PFSK-1 (cell line): ENCODE results near the gene CCDC33.

Experiments used
- FOXP2 ChIP-seq: optimal IDR thresholded peaks from 2 replicates; pipeline ENCODE3; 2011; ENCODE audit warnings: borderline replicate concordance, control low read depth, inconsistent platforms; ENCODE audit not compliant: insufficient read depth; ENCODE audit errors: extremely low read length, extremely low read depth
- POLR2AphosphoS5 ChIP-seq: IDR thresholded peaks from 2 replicates; pipeline ENCODE4 v1.6.1; 2012; ENCODE audit warnings: low read depth, mild to moderate bottlenecking, control low read depth, low read length, moderate library complexity
- REST ChIP-seq, 2 experiments: IDR thresholded peaks; 2 replicates each; pipeline versions ENCODE4 v1.6.1 to v1.8.0; 2011 to 2012; ENCODE audit warnings: low read depth in 2 of 2, low read length in 2 of 2, control low read depth in 1 of 2, inconsistent platforms in 1 of 2, mild to moderate bottlenecking in 1 of 2, moderate library complexity in 1 of 2; ENCODE audit not compliant: insufficient read depth in 1 of 2
- SIN3A ChIP-seq: IDR thresholded peaks from 2 replicates; pipeline ENCODE4 v1.6.1; 2012; ENCODE audit warnings: mild to moderate bottlenecking, low read length, moderate library complexity, borderline replicate concordance; ENCODE audit not compliant: insufficient read depth
- TAF1 ChIP-seq: IDR thresholded peaks from 2 replicates; pipeline ENCODE4 v1.6.1; 2012; ENCODE audit warnings: low read length, control low read depth, borderline replicate concordance; ENCODE audit not compliant: insufficient read depth

CCDC33 gene

DNA sequence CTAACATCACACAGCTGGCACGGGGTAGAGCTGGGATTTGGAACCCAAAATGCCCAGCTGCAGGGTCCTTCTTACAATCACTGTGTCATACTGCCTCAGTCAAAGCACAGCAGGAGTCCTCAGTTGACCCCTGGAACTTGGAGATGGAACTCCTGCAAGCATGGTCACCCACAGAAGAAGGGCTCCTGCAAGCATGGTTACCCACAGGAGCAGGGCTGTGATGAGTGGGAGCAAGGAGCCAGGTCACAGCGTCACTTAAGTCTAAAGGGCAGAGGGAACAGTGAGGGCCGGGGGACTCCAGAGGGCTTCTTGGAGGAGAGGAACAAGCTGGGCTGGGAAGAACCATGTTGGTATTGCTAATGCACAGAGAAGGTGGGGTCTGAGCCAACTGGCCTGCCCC, 24.9 kb downstream of the CCDC33 start:
- TF ChIP-seq REST (IDR thresholded peaks at IDR 0.05; ENCODE audit: insufficient read depth in 1 of 2, low read depth in 2 of 2, low read length in 2 of 2), result no peak
- no peak for TF ChIP-seq SIN3A
- no peak for TF ChIP-seq TAF1
- TF ChIP-seq POLR2AphosphoS5, result no peak
- no peak for TF ChIP-seq FOXP2

DNA sequence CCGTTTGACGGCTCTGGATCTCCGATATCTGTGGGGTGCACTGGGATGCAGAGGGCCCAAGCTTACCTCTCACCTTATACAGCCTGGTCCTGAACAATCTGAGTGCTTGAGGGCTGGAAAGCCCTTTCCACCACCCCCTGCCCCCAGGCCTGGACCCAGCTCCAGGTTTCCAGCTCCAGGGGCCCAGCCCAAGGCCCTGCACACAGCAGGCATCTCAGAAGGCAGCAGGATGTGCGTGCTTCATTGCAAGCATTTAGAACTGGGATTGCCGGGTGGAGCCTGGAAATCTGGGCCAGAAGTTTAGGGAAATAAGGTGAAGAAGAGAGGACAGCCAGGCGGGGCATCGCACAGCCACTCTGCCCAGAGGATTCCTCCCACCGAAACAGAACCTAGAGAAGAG, 25.6 kb downstream of the CCDC33 start:
- TF ChIP-seq POLR2AphosphoS5, result no peak
- TF ChIP-seq TAF1, result no peak
- TF ChIP-seq REST (IDR thresholded peaks at IDR 0.05; ENCODE audit: insufficient read depth in 1 of 2, low read depth in 2 of 2, low read length in 2 of 2), result no peak
- no peak for TF ChIP-seq FOXP2
- no peak for TF ChIP-seq SIN3A

- no peak for TF ChIP-seq SIN3A
- TF ChIP-seq TAF1, result no peak
- no peak for TF ChIP-seq FOXP2
- no peak for TF ChIP-seq REST (IDR thresholded peaks at IDR 0.05; ENCODE audit: insufficient read depth in 1 of 2, low read depth in 2 of 2, low read length in 2 of 2)
- TF ChIP-seq POLR2AphosphoS5, result no peak
Observed at GRCh38 chr15:74262151-74262550, 26.0 kb downstream of the CCDC33 start.

GRCh38 chr15:74262625-74263024, 26.5 kb downstream of the CCDC33 start:
- TF ChIP-seq POLR2AphosphoS5, result no peak
- TF ChIP-seq SIN3A, result no peak
- TF ChIP-seq REST (IDR thresholded peaks at IDR 0.05; ENCODE audit: insufficient read depth in 1 of 2, low read depth in 2 of 2, low read length in 2 of 2), result no peak
- TF ChIP-seq FOXP2, result no peak
- TF ChIP-seq TAF1, result no peak

DNA sequence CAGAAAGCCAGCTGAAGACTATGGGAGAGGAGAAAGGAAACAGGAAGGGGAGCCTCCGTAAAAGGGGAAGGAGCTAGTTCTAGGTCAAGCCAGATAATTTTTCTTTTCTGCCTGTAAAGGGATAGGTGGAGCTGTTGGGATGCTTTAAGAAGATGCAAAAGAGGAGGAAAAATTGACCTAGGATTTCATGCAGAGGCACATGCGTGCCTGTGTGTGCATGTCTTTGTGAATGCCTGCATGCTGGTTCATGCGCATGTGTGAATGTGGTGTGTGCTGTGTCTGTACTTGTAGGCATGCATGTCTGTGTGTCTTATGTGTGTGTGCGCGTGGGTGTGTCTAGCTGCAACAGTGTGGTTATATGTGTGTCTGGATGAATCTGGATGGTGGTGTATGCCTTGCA, 27.3 kb downstream of the CCDC33 start:
- TF ChIP-seq REST (IDR thresholded peaks at IDR 0.05; ENCODE audit: insufficient read depth in 1 of 2, low read depth in 2 of 2, low read length in 2 of 2) (no peak), POLR2AphosphoS5 (no peak), FOXP2 (no peak), SIN3A (no peak), TAF1 (no peak)
